SK-N-SH (cell line): ENCODE data around the gene TMEM50B. TPM values are rescaled to one million over a fixed set of nuclear protein-coding genes. Genes with fewer than 3 reads are reported as not detected.

Source experiments
- CTCF ChIA-PET: fragments of 300-600, 350-600 bp; formaldehyde crosslinking; extraction: SDS; loops from one replicate; lab custom pipeline; 2021; lab: Yijun Ruan, JAX
- POLR2A ChIA-PET: fragments of 350-600 bp; sonication (Branson Sonifier 250); formaldehyde crosslinking; extraction: SDS; loops from one replicate; lab custom pipeline; 2020; ENCODE audit warnings: antibody characterized with exemption, inconsistent platforms; lab: Yijun Ruan, JAX
- DNase-seq: peaks from one replicate; pipeline ENCODE4 v3.0.0; 2012
- H2AFZ ChIP-seq: fragments of 200-600 bp; sonication (generic); 2 replicates; pipeline ENCODE4 v1.8.1; 2016; ENCODE audit warnings: antibody characterized with exemption, mild to moderate bottlenecking, low read depth
- H3F3A ChIP-seq: fragments of 200-600 bp; sonication (generic); replicated peaks from 2 replicates; pipeline ENCODE3; 2016; ENCODE audit warnings: antibody characterized with exemption, mild to moderate bottlenecking; ENCODE audit not compliant: insufficient read depth
- H3K27ac ChIP-seq, 2 experiments: fragments of 200-500 bp in 1 of 2; fragments of 200-600 bp in 1 of 2; sonication (Bioruptor generic) in 1 of 2; sonication (generic), shearing (Covaris generic) in 1 of 2; 2 replicates each; pipeline versions ENCODE4 v1.5.1 to v1.6.1; 2014 to 2016; ENCODE audit warnings: low read depth in 2 of 2, inconsistent platforms in 1 of 2, low read length in 1 of 2, mild to moderate bottlenecking in 1 of 2, mixed read lengths in 1 of 2
- H3K27me3 ChIP-seq: fragments of 200-600 bp; sonication (generic), shearing (Covaris generic); 2 replicates; pipeline ENCODE4 v1.6.1; 2016; ENCODE audit warnings: mixed run types; ENCODE audit not compliant: insufficient read depth
- H3K36me3 ChIP-seq, 2 experiments: fragments of 200-500 bp in 1 of 2; fragments of 200-600 bp in 1 of 2; sonication (Bioruptor generic) in 1 of 2; sonication (generic) in 1 of 2; replicated peaks in 1 of 2; 2 replicates each; pipeline versions ENCODE3 to v1.5.1; 2014 to 2016; ENCODE audit warnings: low read length in 1 of 2, mild to moderate bottlenecking in 1 of 2; ENCODE audit not compliant: insufficient read depth in 2 of 2, control insufficient read depth in 1 of 2
- H3K4me1 ChIP-seq, 2 experiments: fragments of 200-500 bp in 1 of 2; fragments of 200-600 bp in 1 of 2; sonication (Bioruptor generic) in 1 of 2; sonication (generic), shearing (Covaris generic) in 1 of 2; 2 replicates each; pipeline versions ENCODE4 v1.5.1 to v1.6.1; 2014 to 2016; ENCODE audit warnings: low read depth in 1 of 2, low read length in 1 of 2, mixed run types in 1 of 2; ENCODE audit not compliant: insufficient read depth in 2 of 2, control insufficient read depth in 1 of 2
- H3K4me2 ChIP-seq: fragments of 200-600 bp; sonication (generic), shearing (Covaris generic); 2 replicates; pipeline ENCODE4 v1.6.1; 2017; ENCODE audit warnings: mixed run types
- H3K4me3 ChIP-seq, 2 experiments: fragments of 200-500 bp in 1 of 2; fragments of 200-600 bp in 1 of 2; sonication (Bioruptor generic) in 1 of 2; sonication (generic), shearing (Covaris generic) in 1 of 2; 2 replicates each; pipeline versions ENCODE4 v1.5.1 to v1.8.1; 2014 to 2016; ENCODE audit warnings: low read depth in 2 of 2, inconsistent platforms in 1 of 2, low read length in 1 of 2, mild to moderate bottlenecking in 1 of 2, mixed read lengths in 1 of 2, moderate library complexity in 1 of 2
- H3K79me2 ChIP-seq: fragments of 200-600 bp; sonication (generic); 2 replicates; pipeline ENCODE4 v1.8.1; 2017; ENCODE audit warnings: mild to moderate bottlenecking; ENCODE audit not compliant: insufficient read depth
- H3K9ac ChIP-seq: fragments of 200-600 bp; sonication (generic); 2 replicates; pipeline ENCODE4 v1.6.1; 2017; ENCODE audit warnings: mixed run types
- H3K9me2 ChIP-seq: fragments of 200-600 bp; sonication (generic); 2 replicates; pipeline ENCODE4 v1.6.1; 2017; ENCODE audit warnings: mixed run types
- H3K9me3 ChIP-seq: fragments of 200-600 bp; sonication (generic); 2 replicates; pipeline ENCODE4 v1.6.1; 2017; ENCODE audit warnings: mixed run types, mild to moderate bottlenecking, moderate library complexity
- H4K20me1 ChIP-seq: fragments of 200-600 bp; sonication (generic); 2 replicates; pipeline ENCODE4 v1.6.1; 2017; ENCODE audit warnings: mild to moderate bottlenecking, mixed run types; ENCODE audit not compliant: insufficient read depth
- ELF1 ChIP-seq: IDR thresholded peaks from 2 replicates; pipeline ENCODE4 v1.4.0; 2012
- EP300 ChIP-seq, 2 experiments: IDR thresholded peaks; 2 replicates each; pipeline versions ENCODE4 v1.4.0 to v1.6.1; 2012; ENCODE audit warnings: borderline replicate concordance in 1 of 2, low read depth in 1 of 2, low read length in 1 of 2
- EZH2phosphoT487 ChIP-seq: fragments of 200-600 bp; sonication (generic); IDR thresholded peaks from 2 replicates; pipeline ENCODE4 v1.6.1; 2017; ENCODE audit warnings: low read depth, mixed run types, mild to moderate bottlenecking, antibody characterized with exemption, moderate library complexity, borderline replicate concordance
- FOSL2 ChIP-seq: IDR thresholded peaks from 2 replicates; pipeline ENCODE4 v1.4.0; 2012; ENCODE audit warnings: low read depth, mild to moderate bottlenecking, moderate library complexity, borderline replicate concordance
- GABPA ChIP-seq: IDR thresholded peaks from 2 replicates; pipeline ENCODE4 v1.4.0; 2012; ENCODE audit warnings: low read depth, mild to moderate bottlenecking
- MXI1 ChIP-seq: IDR thresholded peaks from 2 replicates; pipeline ENCODE4 v1.6.1; 2012; ENCODE audit warnings: mild to moderate bottlenecking, low read depth, low read length, improper control_type of control experiment
- NFIC ChIP-seq: IDR thresholded peaks from 2 replicates; pipeline ENCODE4 v1.4.0; 2012; ENCODE audit warnings: borderline replicate concordance
- RCOR1 ChIP-seq: fragments of 150-350 bp; IDR thresholded peaks from 2 replicates; pipeline ENCODE4 v1.6.1; 2017; ENCODE audit warnings: antibody characterized with exemption, low read length
- RXRA ChIP-seq: IDR thresholded peaks from 2 replicates; pipeline ENCODE4 v1.4.0; 2012; ENCODE audit warnings: low read depth, mild to moderate bottlenecking, borderline replicate concordance
- YY1 ChIP-seq: IDR thresholded peaks from 2 replicates; pipeline ENCODE4 v1.4.0; 2012; ENCODE audit warnings: low read depth, mild to moderate bottlenecking
- WGBS: methylation state at CpG from one replicate; pipeline ENCODE4 v1.1.6; 2017; ENCODE audit warnings: low lambda C conversion rate; 5-methylcytosine and 5-hydroxymethylcytosine counted together
- polyA plus RNA-seq, 3 experiments: library from polyadenylated mRNA; depleted of rRNA; stranded (reverse); fragments of >200 nt; gene quantifications; 2 replicates each; pipeline ENCODE4 v1.2.3, GENCODE V29; 2012
- TF ChIP-seq, protein P1 (sequence below): IDR thresholded peaks from 2 replicates; pipeline ENCODE4 v1.4.0; 2012; ENCODE audit warnings: low read depth, borderline replicate concordance
- TF ChIP-seq, protein P2 (sequence below): IDR thresholded peaks from 2 replicates; pipeline ENCODE4 v1.4.0; 2012; ENCODE audit warnings: low read depth, borderline replicate concordance
- TF ChIP-seq, protein P3 (sequence below): fragments of 150-350 bp; IDR thresholded peaks from 2 replicates; pipeline ENCODE4 v1.6.1; 2016; ENCODE audit warnings: mild to moderate bottlenecking, low read depth, low read length

Gene TMEM50B
- polyA plus RNA-seq, 1 of the 3 experiments (the other 2 are of a cell fraction): 27.3 TPM

DNA sequence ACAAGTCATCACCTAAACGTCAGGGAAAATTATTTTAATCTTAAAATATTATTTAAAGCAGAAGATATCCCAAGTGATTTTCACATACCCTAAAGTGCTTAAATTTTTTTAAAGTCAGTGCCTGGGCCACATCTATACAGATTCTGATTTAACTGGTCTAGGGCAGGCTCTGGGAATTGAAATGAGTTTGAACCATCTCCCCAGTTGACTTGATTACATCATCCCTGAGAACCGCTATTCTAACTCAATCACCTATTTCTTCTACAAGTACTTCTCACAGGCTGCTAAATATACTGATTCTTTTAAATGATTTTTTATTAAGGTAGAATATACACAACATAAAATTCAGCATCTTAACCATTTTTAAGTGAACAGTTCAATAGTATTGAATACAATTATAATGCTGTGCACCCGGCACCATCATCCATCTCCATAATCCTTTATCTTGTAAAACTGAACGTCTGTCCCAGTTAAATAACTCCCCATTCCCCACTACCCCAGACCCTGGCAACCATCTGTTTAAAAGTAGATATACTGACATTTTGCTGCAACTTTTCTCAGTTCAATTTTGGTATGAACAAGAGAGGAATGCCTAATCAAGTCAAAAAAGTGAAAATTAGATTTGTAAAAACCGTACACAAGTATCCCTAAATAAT, 42.7 kb upstream of the TMEM50B start:
- H3K4me1 ChIP-seq: no peaks in the 10 kb centered on the region
- no peak overlapping the region for H2AFZ ChIP-seq
- H3K27me3 ChIP-seq: no peaks in the 10 kb centered on the region
- no peaks in the 10 kb centered on the region for H3K9me3 ChIP-seq
- H3K4me3 ChIP-seq: no peak overlapping the region
- no peaks in the 10 kb centered on the region for H4K20me1 ChIP-seq
- H3K79me2 ChIP-seq: no peaks in the 10 kb centered on the region
- H3K9ac ChIP-seq: no peak overlapping the region
- H3K36me3 ChIP-seq: peaks cover 52 to 66% of the 10 kb centered on the region in 2 experiments
- 94% methylated on average over 5 of the region's 5 CpGs for WGBS
- no peaks in the 10 kb centered on the region for H3K9me2 ChIP-seq
- CTCF ChIA-PET: no interaction called here
- no peak for DNase-seq
- H3K4me2 ChIP-seq: no peak overlapping the region
- H3F3A ChIP-seq: peaks cover 12% of the 10 kb centered on the region
- no peak for TF ChIP-seq EP300 (IDR thresholded peaks at IDR 0.05; ENCODE audit: borderline replicate concordance in 1 of 2, low read depth in 1 of 2, low read length in 1 of 2)
- no peak for TF ChIP-seq NFIC
- no peak for TF ChIP-seq YY1
- TF ChIP-seq, protein P1, sequence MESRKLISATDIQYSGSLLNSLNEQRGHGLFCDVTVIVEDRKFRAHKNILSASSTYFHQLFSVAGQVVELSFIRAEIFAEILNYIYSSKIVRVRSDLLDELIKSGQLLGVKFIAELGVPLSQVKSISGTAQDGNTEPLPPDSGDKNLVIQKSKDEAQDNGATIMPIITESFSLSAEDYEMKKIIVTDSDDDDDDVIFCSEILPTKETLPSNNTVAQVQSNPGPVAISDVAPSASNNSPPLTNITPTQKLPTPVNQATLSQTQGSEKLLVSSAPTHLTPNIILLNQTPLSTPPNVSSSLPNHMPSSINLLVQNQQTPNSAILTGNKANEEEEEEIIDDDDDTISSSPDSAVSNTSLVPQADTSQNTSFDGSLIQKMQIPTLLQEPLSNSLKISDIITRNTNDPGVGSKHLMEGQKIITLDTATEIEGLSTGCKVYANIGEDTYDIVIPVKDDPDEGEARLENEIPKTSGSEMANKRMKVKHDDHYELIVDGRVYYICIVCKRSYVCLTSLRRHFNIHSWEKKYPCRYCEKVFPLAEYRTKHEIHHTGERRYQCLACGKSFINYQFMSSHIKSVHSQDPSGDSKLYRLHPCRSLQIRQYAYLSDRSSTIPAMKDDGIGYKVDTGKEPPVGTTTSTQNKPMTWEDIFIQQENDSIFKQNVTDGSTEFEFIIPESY: no peak
- TF ChIP-seq, protein P2, sequence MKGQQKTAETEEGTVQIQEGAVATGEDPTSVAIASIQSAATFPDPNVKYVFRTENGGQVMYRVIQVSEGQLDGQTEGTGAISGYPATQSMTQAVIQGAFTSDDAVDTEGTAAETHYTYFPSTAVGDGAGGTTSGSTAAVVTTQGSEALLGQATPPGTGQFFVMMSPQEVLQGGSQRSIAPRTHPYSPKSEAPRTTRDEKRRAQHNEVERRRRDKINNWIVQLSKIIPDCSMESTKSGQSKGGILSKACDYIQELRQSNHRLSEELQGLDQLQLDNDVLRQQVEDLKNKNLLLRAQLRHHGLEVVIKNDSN: no peak
- no peak for TF ChIP-seq EZH2phosphoT487
- TF ChIP-seq GABPA: no peak
- no peak for TF ChIP-seq RCOR1
- TF ChIP-seq, all 33 proteins: peak for 0
- POLR2A ChIA-PET: no interaction called here
- H3K27ac ChIP-seq: no peak overlapping the region

DNA sequence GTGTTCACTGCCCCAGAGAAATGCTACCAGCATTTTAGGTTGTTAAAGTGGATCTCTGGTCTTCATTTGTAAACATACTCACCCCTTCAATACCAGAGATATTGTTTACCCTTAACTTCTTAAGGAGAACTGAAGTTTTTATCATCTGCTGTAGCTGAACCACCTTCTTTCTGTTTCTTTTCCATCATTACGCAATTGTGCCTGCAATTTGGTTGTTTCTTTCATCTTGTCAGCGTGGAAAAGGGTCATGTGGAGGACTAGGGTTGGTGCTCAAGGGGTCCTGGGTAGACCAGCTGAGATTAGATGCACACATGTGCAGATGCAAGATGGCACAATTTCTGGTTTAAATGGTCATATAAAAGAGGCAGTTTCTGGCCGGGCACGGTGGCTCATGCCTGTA, 39.1 kb upstream of the TMEM50B start:
- Histone ChIP-seq H3K4me1 (no peaks in the 10 kb centered on the region), H3K9ac (no peak overlapping the region), H3K9me3 (no peaks in the 10 kb centered on the region), H3K79me2 (no peaks in the 10 kb centered on the region), H2AFZ (no peak overlapping the region), H3K4me3 (no peak overlapping the region), H3K4me2 (no peak overlapping the region), H3F3A (peaks cover 9% of the 10 kb centered on the region), H3K27ac (no peak overlapping the region), H3K9me2 (no peaks in the 10 kb centered on the region), H3K36me3 (peaks cover 61 to 73% of the 10 kb centered on the region in 2 experiments), H4K20me1 (no peaks in the 10 kb centered on the region), H3K27me3 (no peaks in the 10 kb centered on the region)
- CTCF ChIA-PET: interaction anchor here (0.9 kb wide), 1 partner anchor 39 kb away, joined by 3 read pairs; the partner anchor contains the start of gene TMEM50B
- POLR2A ChIA-PET: no interaction called here
- DNase-seq: no peak
- TF ChIP-seq ELF1: no peak
- TF ChIP-seq, protein P1: no peak
- TF ChIP-seq FOSL2: no peak
- no peak for TF ChIP-seq RXRA
- TF ChIP-seq RCOR1: no peak
- TF ChIP-seq NFIC: no peak
- TF ChIP-seq, protein P3, sequence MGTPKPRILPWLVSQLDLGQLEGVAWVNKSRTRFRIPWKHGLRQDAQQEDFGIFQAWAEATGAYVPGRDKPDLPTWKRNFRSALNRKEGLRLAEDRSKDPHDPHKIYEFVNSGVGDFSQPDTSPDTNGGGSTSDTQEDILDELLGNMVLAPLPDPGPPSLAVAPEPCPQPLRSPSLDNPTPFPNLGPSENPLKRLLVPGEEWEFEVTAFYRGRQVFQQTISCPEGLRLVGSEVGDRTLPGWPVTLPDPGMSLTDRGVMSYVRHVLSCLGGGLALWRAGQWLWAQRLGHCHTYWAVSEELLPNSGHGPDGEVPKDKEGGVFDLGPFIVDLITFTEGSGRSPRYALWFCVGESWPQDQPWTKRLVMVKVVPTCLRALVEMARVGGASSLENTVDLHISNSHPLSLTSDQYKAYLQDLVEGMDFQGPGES: no peak
- TF ChIP-seq MXI1: no peak
- WGBS: over 99% methylated on average over 4 of the region's 4 CpGs
